Liver (tissue), 9 donors: ENCODE data around the gene VPS37D. TPM values are rescaled to one million over a fixed set of nuclear protein-coding genes. Genes with fewer than 3 reads are reported as not detected.

Experiments
- DNase-seq: peaks from one replicate; pipeline ENCODE4 v3.0.0-alpha.2; 2017; ENCODE audit warnings: low spot score
- H3K27ac ChIP-seq, 2 donors: one replicate each; pipeline ENCODE4 v1.7.0; 2013; ENCODE audit warnings: inconsistent platforms in 2 of 2, low read length in 2 of 2, control low read depth in 1 of 2, low read depth in 1 of 2, mild to moderate bottlenecking in 1 of 2
- H3K27me3 ChIP-seq, 4 donors: one replicate each; pipeline versions ENCODE4 v1.6.1 to v1.7.0; 2013; ENCODE audit warnings: low read length in 3 of 4, inconsistent platforms in 1 of 4, mild to moderate bottlenecking in 1 of 4, moderate library complexity in 1 of 4; ENCODE audit not compliant: control insufficient read depth in 4 of 4, insufficient read depth in 4 of 4
- H3K36me3 ChIP-seq, 4 donors: one replicate each; pipeline versions ENCODE4 v1.6.1 to v1.7.0; 2013; ENCODE audit warnings: low read length in 3 of 4, mild to moderate bottlenecking in 3 of 4, low read depth in 1 of 4, moderate library complexity in 1 of 4; ENCODE audit not compliant: control insufficient read depth in 4 of 4, insufficient read depth in 3 of 4
- H3K4me1 ChIP-seq, 4 donors: one replicate each; pipeline versions ENCODE4 v1.6.1 to v1.7.0; 2013; ENCODE audit warnings: low read length in 3 of 4, mild to moderate bottlenecking in 3 of 4, moderate library complexity in 1 of 4; ENCODE audit not compliant: control insufficient read depth in 4 of 4, insufficient read depth in 4 of 4
- H3K4me3 ChIP-seq, 3 donors: one replicate each; pipeline versions ENCODE4 v1.6.1 to v1.7.0; 2013; ENCODE audit warnings: low read length in 3 of 3, control low read depth in 1 of 3, low read depth in 1 of 3, mild to moderate bottlenecking in 1 of 3
- H3K9ac ChIP-seq, 2 donors: one replicate each; pipeline ENCODE4 v1.7.0; 2013; ENCODE audit warnings: low read length in 2 of 2, mild to moderate bottlenecking in 2 of 2, moderate library complexity in 2 of 2, control low read depth in 1 of 2, low read depth in 1 of 2
- H3K9me3 ChIP-seq, 4 donors: one replicate each; pipeline versions ENCODE4 v1.6.1 to v1.7.0; 2013; ENCODE audit warnings: low read length in 3 of 4; ENCODE audit not compliant: control insufficient read depth in 4 of 4
- ATF3 ChIP-seq: IDR thresholded peaks from 2 replicates; pipeline ENCODE4 v1.6.1; 2016; ENCODE audit warnings: antibody characterized with exemption
- CTCF ChIP-seq: fragments of 150-350 bp; IDR thresholded peaks from 2 replicates; pipeline ENCODE4 v1.5.1; 2017; ENCODE audit warnings: improper control_type of control experiment, low read depth, low read length; ENCODE audit not compliant: missing input control
- EGR1 ChIP-seq, 2 donors: IDR thresholded peaks; 2 replicates each; pipeline ENCODE4 v1.6.1; 2016 to 2018; ENCODE audit warnings: antibody characterized with exemption in 2 of 2, low read depth in 2 of 2
- FOXA1 ChIP-seq: IDR thresholded peaks from 2 replicates; pipeline ENCODE4 v1.6.1; 2016; ENCODE audit warnings: antibody characterized with exemption
- FOXA2 ChIP-seq: IDR thresholded peaks from 2 replicates; pipeline ENCODE4 v1.6.1; 2016; ENCODE audit warnings: antibody characterized with exemption
- GABPA ChIP-seq, 2 donors: IDR thresholded peaks in 1 of 2; conservative IDR thresholded peaks in 1 of 2; 2 replicates each; pipeline ENCODE4 v1.6.1; 2016; ENCODE audit warnings: antibody characterized with exemption in 2 of 2, mild to moderate bottlenecking in 1 of 2, moderate library complexity in 1 of 2
- JUND ChIP-seq, 2 donors: IDR thresholded peaks; 2 replicates each; pipeline ENCODE4 v1.6.1; 2016; ENCODE audit warnings: antibody characterized with exemption in 2 of 2
- NR2F2 ChIP-seq: IDR thresholded peaks from 2 replicates; pipeline ENCODE4 v1.6.1; 2016; ENCODE audit warnings: antibody characterized with exemption
- RAD21 ChIP-seq, 2 donors: IDR thresholded peaks; 2 replicates each; pipeline ENCODE4 v1.6.1; 2016; ENCODE audit warnings: antibody characterized with exemption in 2 of 2, mild to moderate bottlenecking in 2 of 2
- REST ChIP-seq: IDR thresholded peaks from 2 replicates; pipeline ENCODE4 v1.6.1; 2016; ENCODE audit warnings: antibody characterized with exemption, mild to moderate bottlenecking
- SP1 ChIP-seq: IDR thresholded peaks from 2 replicates; pipeline ENCODE4 v1.6.1; 2018; ENCODE audit warnings: antibody characterized with exemption, mild to moderate bottlenecking
- TAF1 ChIP-seq: conservative IDR thresholded peaks from 2 replicates; pipeline ENCODE4 v1.6.1; 2016; ENCODE audit warnings: antibody characterized with exemption, mild to moderate bottlenecking
- YY1 ChIP-seq: IDR thresholded peaks from 2 replicates; pipeline ENCODE4 v1.6.1; 2016; ENCODE audit warnings: antibody characterized with exemption, mild to moderate bottlenecking
- WGBS: extraction: QIAGEN DNeasy Blood & Tissue Kit; methylation state at CpG from one replicate; pipeline ENCODE4 v1.1.7; 2013; 5-methylcytosine and 5-hydroxymethylcytosine counted together
- polyA plus RNA-seq, 2 donors: library from polyadenylated mRNA; stranded (reverse) in 1 of 2; unstranded in 1 of 2; fragments of 200-250 nt in 1 of 2; fragments of >200 nt in 1 of 2; fragmentation: Nextera tagmentation in 1 of 2; extraction: Ambion mirVana in 1 of 2; gene quantifications; one replicate each; pipeline versions ENCODE4 v1.2.1 to v1.2.3, GENCODE V29; 2013 to 2015
- total RNA-seq, 2 donors: library from RNA; depleted of rRNA; stranded (reverse); fragments of >200 nt; gene quantifications; one replicate each; pipeline ENCODE4 v1.2.3, GENCODE V29; 2014
- donor health status: healthy.
- donor health status: healthy.
- donor health status: healthy.
- donor health status: healthy.
- donor health status: healthy.

The VPS37D gene
- total and polyA plus RNA-seq, 4 donors, result 0.38 to 3.3 (median 1.3) TPM

- Histone ChIP-seq H3K9ac (peak within 1 kb of the TSS; percentile 72 to 80), H3K36me3 (no peaks in the 10 kb centered on the region), H3K27me3 (no peaks in the 10 kb centered on the region), H3K4me3 (peak within 1 kb of the TSS; percentile 85 to 97 (median 91)), H3K27ac (peak within 1 kb of the TSS; percentile 82 to 88), H3K4me1 (peaks cover 0 to 36% (median 19%) of the 10 kb centered on the region in 4 donors), H3K9me3 (no peaks in the 10 kb centered on the region)
- DNase-seq, result peak; percentile 86
- 2% methylated on average over 80 of the region's 80 CpGs for WGBS
- TF ChIP-seq RAD21 (IDR thresholded peaks at IDR 0.05), result peak in 1 of 2 donors; percentile 27
- TF ChIP-seq FOXA2, result no peak
- no peak for TF ChIP-seq GABPA (IDR thresholded peaks at IDR 0.05 in 1 of 2, conservative IDR thresholded peaks at IDR 0.05 in 1 of 2)
- no peak for TF ChIP-seq ATF3
- peak; percentile 23 for TF ChIP-seq SP1
- no peak for TF ChIP-seq NR2F2
- TF ChIP-seq CTCF, result peak; percentile 6
- peak; percentile 48 for TF ChIP-seq REST
- TF ChIP-seq TAF1, result peak; percentile 46
- TF ChIP-seq EGR1 (IDR thresholded peaks at IDR 0.05; ENCODE audit: low read depth in 2 of 2), result no peak
- TF ChIP-seq JUND (IDR thresholded peaks at IDR 0.05), result no peak
- peak; percentile 62 for TF ChIP-seq YY1
Observed at GRCh38 chr7:73623798-73624668, 43.6 kb upstream of the VPS37D start, which contains the start of gene MLXIPL. TSS of gene MLXIPL (minus strand) at chr7:73624522. CDS start at chr7:73624492, 30 bp downstream.

- Histone ChIP-seq H3K27me3 (no peaks in the 10 kb centered on the region), H3K9ac (no peak overlapping the region), H3K36me3 (no peaks in the 10 kb centered on the region), H3K4me3 (peak overlapping the region in 1 of 3 donors; percentile 91), H3K27ac (no peak overlapping the region), H3K9me3 (no peaks in the 10 kb centered on the region), H3K4me1 (peaks cover 0 to 31% (median 16%) of the 10 kb centered on the region in 4 donors)
- 37% methylated on average over 9 of the region's 9 CpGs for WGBS
- no peak for DNase-seq
- no peak for TF ChIP-seq YY1
- TF ChIP-seq FOXA1, result no peak
- no peak for TF ChIP-seq TAF1
Observed at GRCh38 chr7:73624669-73625001, 43.0 kb upstream of the VPS37D start.
